Mucosa of rectum (tissue), 2 donors: ENCODE results near the gene SLC46A3.
A peak's percentile ranks its signal among the peaks of the same experiment; 100 is the strongest.

Experiments
- H3K27ac ChIP-seq, 2 donors: one replicate each; pipeline ENCODE4 v1.7.0; 2013; ENCODE audit warnings: inconsistent platforms in 2 of 2, low read depth in 2 of 2, low read length in 2 of 2
- H3K27me3 ChIP-seq, 2 donors: one replicate each; pipeline ENCODE4 v1.7.0; 2013; ENCODE audit warnings: low read length in 2 of 2; ENCODE audit not compliant: control insufficient read depth in 2 of 2, insufficient read depth in 2 of 2
- H3K36me3 ChIP-seq, 2 donors: one replicate each; pipeline ENCODE4 v1.7.0; 2013; ENCODE audit warnings: low read length in 2 of 2; ENCODE audit not compliant: control insufficient read depth in 2 of 2, insufficient read depth in 2 of 2
- H3K4me1 ChIP-seq, 2 donors: one replicate each; pipeline ENCODE4 v1.7.0; 2013; ENCODE audit warnings: low read length in 2 of 2, mild to moderate bottlenecking in 1 of 2; ENCODE audit not compliant: control insufficient read depth in 2 of 2, insufficient read depth in 2 of 2
- H3K4me3 ChIP-seq, 2 donors: one replicate each; pipeline ENCODE4 v1.7.0; 2013; ENCODE audit warnings: low read length in 2 of 2
- H3K9ac ChIP-seq, 2 donors: one replicate each; pipeline ENCODE4 v1.7.0; 2013; ENCODE audit warnings: low read length in 2 of 2, low read depth in 1 of 2, mild to moderate bottlenecking in 1 of 2
- H3K9me3 ChIP-seq, 2 donors: one replicate each; pipeline ENCODE4 v1.7.0; 2013; ENCODE audit warnings: low read length in 2 of 2; ENCODE audit not compliant: control insufficient read depth in 2 of 2
- donor health status: healthy.
- donor health status: Normal muscosa, but diverticular disease.

The SLC46A3 gene

DNA sequence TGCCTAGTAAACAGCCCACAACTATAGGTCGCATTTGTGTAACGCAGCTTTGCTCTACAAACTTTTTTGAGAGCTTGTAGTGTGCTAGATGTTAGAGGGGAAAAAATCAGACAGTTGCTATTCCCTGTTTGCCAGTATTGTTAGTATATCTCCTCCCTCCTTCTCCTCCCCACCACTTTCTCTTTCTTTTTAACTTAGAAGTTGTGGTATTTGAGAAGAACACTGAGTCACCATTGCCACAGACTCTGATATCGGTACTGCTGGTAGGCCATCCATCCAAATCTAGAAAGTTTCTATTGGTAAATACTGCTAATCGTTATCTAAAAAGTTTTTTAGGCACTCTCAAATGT is 59.2 kb downstream of the SLC46A3 start:
- Histone ChIP-seq H3K9ac (peak overlapping the region; percentile 92 to 96), H3K4me1 (peaks cover 13 to 21% of the 10 kb centered on the region in 2 donors), H3K27me3 (no peaks in the 10 kb centered on the region), H3K9me3 (no peaks in the 10 kb centered on the region), H3K4me3 (peak overlapping the region; percentile 99 to 100), H3K27ac (peak overlapping the region; percentile 89 to 90), H3K36me3 (peaks cover 16 to 21% of the 10 kb centered on the region in 2 donors)

DNA sequence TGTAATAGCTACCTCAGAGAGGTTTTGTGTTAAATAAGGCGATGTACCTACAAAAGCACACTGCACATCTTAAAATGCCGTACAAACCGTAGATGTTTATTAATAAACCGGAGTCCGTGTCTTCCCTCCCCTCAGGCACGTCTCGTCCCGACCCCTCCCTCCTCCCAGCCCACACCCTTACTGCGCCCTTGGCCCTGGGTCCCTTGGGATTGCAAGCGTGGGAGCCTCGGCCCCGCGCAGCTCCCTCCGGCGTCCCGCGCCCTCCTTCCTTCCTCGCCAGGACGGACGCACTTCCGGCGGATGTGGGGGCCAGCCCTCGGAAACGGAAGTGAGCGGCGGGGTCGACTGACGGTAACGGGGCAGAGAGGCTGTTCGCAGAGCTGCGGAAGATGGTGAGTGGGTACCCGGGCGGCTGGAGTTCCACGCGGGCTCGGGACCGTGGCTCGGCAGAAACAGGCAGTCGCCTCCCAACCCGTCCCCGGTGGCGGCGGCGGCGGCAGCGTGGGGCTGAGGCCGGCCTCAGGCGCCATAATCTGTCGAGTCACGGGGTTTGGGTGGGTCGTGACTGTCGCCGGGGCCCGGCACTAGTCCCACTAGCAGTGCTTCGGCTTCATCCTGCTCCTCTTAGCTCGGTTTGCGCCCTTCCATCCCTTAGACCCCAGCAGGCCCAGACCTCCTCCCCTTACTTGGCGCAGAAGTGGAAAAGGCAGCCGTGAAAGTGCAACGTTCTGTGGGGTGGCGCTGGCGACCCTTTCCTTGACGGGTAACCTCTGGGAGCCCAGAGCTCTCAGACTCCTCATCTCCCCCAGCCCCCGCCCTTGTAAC is 59.8 kb downstream of the SLC46A3 start, which contains the start of gene POMP:
POMP (plus strand) TSS at position 335 of the 825 bp plus-strand sequence; CDS start at position 390, 55 bp downstream.
- peak within 1 kb of the TSS; percentile 89 to 90 for H3K27ac ChIP-seq
- H3K4me1 ChIP-seq, result peaks cover 13 to 21% of the 10 kb centered on the region in 2 donors
- peak within 1 kb of the TSS; percentile 92 to 96 for H3K9ac ChIP-seq
- no peaks in the 10 kb centered on the region for H3K9me3 ChIP-seq
- peak within 1 kb of the TSS; percentile 99 to 100 for H3K4me3 ChIP-seq
- H3K36me3 ChIP-seq, result peaks cover 11 to 15% of the 10 kb centered on the region in 2 donors
- H3K27me3 ChIP-seq, result no peaks in the 10 kb centered on the region

DNA sequence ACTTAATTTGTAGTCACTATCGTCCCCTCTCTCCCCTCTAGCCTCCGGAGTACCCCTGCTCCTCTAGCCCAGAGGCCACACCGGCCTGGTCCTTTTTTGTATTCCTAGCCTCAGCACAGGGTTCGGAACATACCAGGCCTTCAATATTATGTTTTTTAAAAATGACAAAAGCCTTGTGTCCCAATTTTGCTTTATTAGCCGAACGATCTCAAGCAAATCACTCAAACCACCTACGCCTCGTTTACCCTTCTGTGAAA is 60.3 kb downstream of the SLC46A3 start:
- H3K27ac ChIP-seq, result peak overlapping the region; percentile 89 to 90
- H3K27me3 ChIP-seq, result no peaks in the 10 kb centered on the region
- peak overlapping the region; percentile 92 to 96 for H3K9ac ChIP-seq
- H3K4me1 ChIP-seq, result peaks cover 13 to 21% of the 10 kb centered on the region in 2 donors
- peaks cover 6 to 10% of the 10 kb centered on the region in 2 donors for H3K36me3 ChIP-seq
- H3K9me3 ChIP-seq, result no peaks in the 10 kb centered on the region
- peak overlapping the region; percentile 99 to 100 for H3K4me3 ChIP-seq

DNA sequence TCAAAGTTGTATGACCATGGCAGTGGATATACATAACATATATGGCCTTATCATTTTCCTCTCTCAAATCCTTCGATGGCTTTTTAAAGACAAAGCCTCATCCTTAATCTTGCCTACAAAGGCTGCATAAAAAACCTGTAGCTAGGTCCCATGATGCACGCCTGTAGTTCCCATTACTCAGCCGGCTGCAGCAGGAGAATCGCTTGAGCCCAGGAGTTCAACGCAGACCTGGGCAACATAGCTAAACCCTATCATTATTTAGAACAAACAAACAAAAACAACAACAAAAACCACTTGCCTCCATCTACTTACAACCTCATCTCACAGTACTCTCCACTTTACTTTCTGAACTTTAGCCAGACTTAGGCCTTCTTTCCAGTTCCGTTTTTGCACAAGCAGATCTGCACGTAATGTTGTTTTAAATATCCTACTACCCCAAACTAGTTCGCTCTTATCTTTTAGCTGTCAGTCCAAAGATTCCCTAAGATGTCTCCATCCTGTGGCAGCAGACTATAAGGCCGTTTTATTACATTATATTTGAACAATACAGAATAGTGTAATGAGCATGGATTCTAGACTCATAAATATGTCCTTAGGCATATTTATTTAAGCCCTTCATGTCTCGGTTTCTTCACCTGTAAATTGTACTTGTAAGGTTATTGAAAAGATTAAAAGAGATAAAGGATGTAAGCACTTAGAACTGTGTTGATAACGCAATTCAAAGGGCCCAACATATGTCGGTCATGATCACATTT is 60.8 kb downstream of the SLC46A3 start:
- Histone ChIP-seq H3K36me3 (peaks cover 3 to 8% of the 10 kb centered on the region in 2 donors), H3K27ac (peak overlapping the region; percentile 89 to 90), H3K9me3 (no peaks in the 10 kb centered on the region), H3K4me1 (peaks cover 13 to 21% of the 10 kb centered on the region in 2 donors), H3K9ac (peak overlapping the region; percentile 92 to 96), H3K4me3 (peak overlapping the region; percentile 99 to 100), H3K27me3 (no peaks in the 10 kb centered on the region)

DNA sequence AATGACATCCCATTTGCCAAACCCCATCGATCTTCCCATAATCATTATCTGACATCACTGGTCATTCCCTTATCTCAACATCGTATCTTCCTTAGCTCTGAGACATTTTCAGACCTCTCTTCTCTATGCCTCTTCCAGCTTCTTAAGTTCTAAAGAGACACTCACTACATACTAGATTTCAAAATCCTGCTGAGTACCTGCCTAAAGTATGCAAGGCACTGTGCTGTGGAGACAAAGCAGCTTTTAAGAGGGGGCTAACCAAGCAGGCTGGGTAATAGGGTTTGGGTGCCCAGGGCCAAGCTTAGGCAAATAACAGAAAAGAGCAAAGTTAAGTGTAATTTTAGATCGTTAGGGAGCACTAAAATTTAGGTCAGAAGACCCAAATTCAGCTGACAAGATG is 63.2 kb downstream of the SLC46A3 start:
- Histone ChIP-seq H3K4me3 (no peak overlapping the region), H3K9me3 (no peaks in the 10 kb centered on the region), H3K36me3 (no peaks in the 10 kb centered on the region), H3K27ac (no peak overlapping the region), H3K9ac (no peak overlapping the region), H3K4me1 (peaks cover 11 to 21% of the 10 kb centered on the region in 2 donors), H3K27me3 (no peaks in the 10 kb centered on the region)

DNA sequence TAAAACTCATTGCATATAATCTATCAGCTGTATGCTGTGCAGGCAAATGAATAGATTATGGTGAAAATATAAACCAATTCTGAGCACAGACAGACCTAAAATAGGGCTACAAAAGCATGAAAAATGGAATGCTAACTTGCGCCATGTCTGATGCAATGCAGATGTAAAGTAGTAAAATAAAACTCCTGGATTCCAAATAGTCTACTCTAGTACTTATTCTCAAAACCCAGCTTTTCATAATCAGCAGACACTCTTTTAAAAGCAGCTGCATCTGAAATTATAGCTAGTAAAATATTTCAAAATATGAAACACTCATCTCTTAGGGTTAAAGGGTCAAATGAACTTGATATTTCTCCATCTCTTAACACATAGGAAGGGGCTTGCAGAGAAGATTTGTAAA is 64.5 kb downstream of the SLC46A3 start:
- H3K4me3 ChIP-seq, result no peak overlapping the region
- peaks cover 5 to 12% of the 10 kb centered on the region in 2 donors for H3K4me1 ChIP-seq
- no peaks in the 10 kb centered on the region for H3K27me3 ChIP-seq
- no peak overlapping the region for H3K9ac ChIP-seq
- no peaks in the 10 kb centered on the region for H3K36me3 ChIP-seq
- H3K27ac ChIP-seq, result no peak overlapping the region
- no peaks in the 10 kb centered on the region for H3K9me3 ChIP-seq

DNA sequence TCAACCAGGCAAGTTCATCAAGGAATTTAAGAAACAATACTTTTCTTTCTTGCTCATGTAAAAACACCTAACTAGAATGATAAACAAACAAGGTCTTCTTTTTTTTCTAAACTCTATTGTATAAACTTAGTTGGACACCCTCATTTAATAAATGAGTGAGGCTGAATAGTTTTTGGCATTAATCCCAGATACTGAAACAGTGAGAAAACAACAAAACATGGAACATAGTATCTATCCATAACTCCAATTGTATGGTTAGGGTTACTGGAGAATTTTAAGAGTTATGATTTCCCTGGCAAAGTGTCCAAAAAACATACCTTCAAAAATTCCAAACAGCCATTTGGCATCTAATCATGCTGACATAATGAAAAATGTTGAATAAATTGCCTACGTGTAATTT is 65.7 kb downstream of the SLC46A3 start:
- no peaks in the 10 kb centered on the region for H3K36me3 ChIP-seq
- no peak overlapping the region for H3K9ac ChIP-seq
- H3K4me3 ChIP-seq, result no peak overlapping the region
- no peaks in the 10 kb centered on the region for H3K9me3 ChIP-seq
- peaks cover 4 to 11% of the 10 kb centered on the region in 2 donors for H3K4me1 ChIP-seq
- no peak overlapping the region for H3K27ac ChIP-seq
- no peaks in the 10 kb centered on the region for H3K27me3 ChIP-seq

DNA sequence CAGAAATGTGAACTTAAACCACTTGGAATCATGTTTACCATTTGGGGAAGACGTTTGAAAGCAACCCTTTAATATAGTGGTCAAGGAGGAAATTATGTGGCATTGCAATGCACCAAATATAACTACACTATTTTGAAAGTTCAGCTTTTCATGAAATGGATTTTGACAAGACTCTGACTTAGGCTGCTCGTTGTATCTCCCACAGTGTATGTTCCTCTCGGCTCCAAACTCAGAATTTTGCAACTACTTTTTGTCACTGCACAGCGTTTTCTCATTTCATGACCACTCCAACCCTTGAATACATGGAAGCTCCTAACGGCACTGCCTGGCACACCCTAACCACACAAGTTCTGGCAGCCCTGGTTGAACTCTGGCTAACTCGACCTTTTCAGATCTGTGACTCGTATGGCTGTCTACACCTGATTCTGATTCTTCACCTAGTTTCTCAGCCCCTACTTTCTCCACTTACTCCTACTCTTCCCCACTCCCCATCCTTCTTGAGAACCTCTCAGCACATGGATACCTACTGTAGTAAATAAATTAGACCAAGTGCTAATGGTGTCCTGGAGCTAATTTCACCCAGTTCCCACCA is 66.9 kb downstream of the SLC46A3 start:
- H3K9me3 ChIP-seq, result no peaks in the 10 kb centered on the region
- no peak overlapping the region for H3K9ac ChIP-seq
- no peaks in the 10 kb centered on the region for H3K27me3 ChIP-seq
- no peak overlapping the region for H3K4me3 ChIP-seq
- no peaks in the 10 kb centered on the region for H3K4me1 ChIP-seq
- H3K36me3 ChIP-seq, result no peaks in the 10 kb centered on the region
- no peak overlapping the region for H3K27ac ChIP-seq

DNA sequence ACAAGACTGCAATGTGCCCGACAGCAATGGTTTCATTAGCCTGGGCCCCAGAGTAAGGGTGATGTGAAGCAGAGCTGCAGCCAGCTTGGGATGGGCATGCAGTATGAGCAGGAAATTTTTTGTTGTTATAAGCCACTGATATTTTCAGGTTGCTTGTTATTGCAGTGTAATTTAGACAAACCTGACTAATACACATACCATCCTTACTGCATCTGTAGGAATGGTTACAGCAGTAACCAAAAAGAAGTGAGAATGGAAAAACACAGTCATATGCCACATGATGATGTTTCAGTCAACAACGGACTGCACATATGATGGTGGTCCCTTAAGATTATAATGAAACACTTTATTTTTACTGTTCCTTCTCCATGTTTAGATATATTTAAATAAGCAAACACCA is 68.5 kb downstream of the SLC46A3 start:
- Histone ChIP-seq H3K4me3 (no peak overlapping the region), H3K9ac (no peak overlapping the region), H3K9me3 (no peaks in the 10 kb centered on the region), H3K27me3 (no peaks in the 10 kb centered on the region), H3K27ac (no peak overlapping the region), H3K4me1 (no peaks in the 10 kb centered on the region), H3K36me3 (no peaks in the 10 kb centered on the region)
